Measurements from ENCODE around the gene CLDN6. TPM values are rescaled to one million over a fixed set of nuclear protein-coding genes. Genes with fewer than 3 reads are reported as not detected.

The CLDN6 gene
- total RNA-seq, 1 experiment from 2014 or later = 0.21 TPM

- Histone ChIP-seq H3K4me3 (ENCODE audit: low read depth, low read length, poor library complexity, severe bottlenecking) (no peak overlapping the region), H3K4me1 (ENCODE audit: insufficient read depth, low read length, poor library complexity, severe bottlenecking) (no peaks in the 10 kb centered on the region), H3K9me3 (ENCODE audit: low read depth, low read length, poor library complexity, severe bottlenecking) (no peaks in the 10 kb centered on the region), H3K27me3 (replicated peaks; ENCODE audit: insufficient read depth, low read depth, low read length, poor library complexity) (no peaks in the 10 kb centered on the region), H3K36me3 (ENCODE audit: insufficient read depth, low read length, poor library complexity, severe bottlenecking) (no peaks in the 10 kb centered on the region), H3K27ac (ENCODE audit: low read depth, low read length, poor library complexity, severe bottlenecking) (no peak overlapping the region)
- intact Hi-C loops (cut with micrococcal nuclease; ENCODE audit: unreplicated experiment) = no loop called here
- POLR2A ChIA-PET (ENCODE audit: low non-redundant PET) = interaction anchor here (0.6 kb wide), 1 partner anchor 65 kb away, joined by 3 read pairs; no protein-coding TSS in a partner anchor
- no peak for TF ChIP-seq EZH2 (IDR thresholded peaks at IDR 0.05; ENCODE audit: borderline replicate concordance, low read depth, low read length, poor library complexity, severe bottlenecking)
- no peak for TF ChIP-seq CTCF (conservative IDR thresholded peaks at IDR 0.05; ENCODE audit: low read depth, low read length)
- peak; percentile 41 for DNase-seq (ENCODE audit: low spot score)
- BruUV-seq (replicated peaks) = no TSS peak
- CTCF ChIA-PET = no interaction called here
Measured at GRCh38 chr16:2987833-2988232, 30.1 kb downstream of the CLDN6 start.

GRCh38 chr16:2987286-2987685 is 30.7 kb downstream of the CLDN6 start:
- Histone ChIP-seq H3K27me3 (replicated peaks; ENCODE audit: insufficient read depth, low read depth, low read length, poor library complexity) (no peaks in the 10 kb centered on the region), H3K4me1 (ENCODE audit: insufficient read depth, low read length, poor library complexity, severe bottlenecking) (no peaks in the 10 kb centered on the region), H3K9me3 (ENCODE audit: low read depth, low read length, poor library complexity, severe bottlenecking) (no peaks in the 10 kb centered on the region), H3K27ac (ENCODE audit: low read depth, low read length, poor library complexity, severe bottlenecking) (no peak overlapping the region), H3K36me3 (ENCODE audit: insufficient read depth, low read length, poor library complexity, severe bottlenecking) (no peaks in the 10 kb centered on the region), H3K4me3 (ENCODE audit: low read depth, low read length, poor library complexity, severe bottlenecking) (no peak overlapping the region)
- no peak for DNase-seq (ENCODE audit: low spot score)
- ChIA-PET POLR2A (ENCODE audit: low non-redundant PET) (no interaction called here), CTCF (no interaction called here)
- TF ChIP-seq EZH2 (IDR thresholded peaks at IDR 0.05; ENCODE audit: borderline replicate concordance, low read depth, low read length, poor library complexity, severe bottlenecking) (no peak), CTCF (conservative IDR thresholded peaks at IDR 0.05; ENCODE audit: low read depth, low read length) (no peak)
- intact Hi-C loops (cut with micrococcal nuclease; ENCODE audit: unreplicated experiment) = no loop called here
- BruUV-seq (replicated peaks) = no TSS peak

- Histone ChIP-seq H3K36me3 (ENCODE audit: insufficient read depth, low read length, poor library complexity, severe bottlenecking) (no peaks in the 10 kb centered on the region), H3K4me3 (ENCODE audit: low read depth, low read length, poor library complexity, severe bottlenecking) (no peak overlapping the region), H3K27ac (ENCODE audit: low read depth, low read length, poor library complexity, severe bottlenecking) (no peak overlapping the region), H3K9me3 (ENCODE audit: low read depth, low read length, poor library complexity, severe bottlenecking) (no peaks in the 10 kb centered on the region), H3K4me1 (ENCODE audit: insufficient read depth, low read length, poor library complexity, severe bottlenecking) (no peaks in the 10 kb centered on the region), H3K27me3 (replicated peaks; ENCODE audit: insufficient read depth, low read depth, low read length, poor library complexity) (no peaks in the 10 kb centered on the region)
- no peak for TF ChIP-seq CTCF (conservative IDR thresholded peaks at IDR 0.05; ENCODE audit: low read depth, low read length)
- no peak for TF ChIP-seq EZH2 (IDR thresholded peaks at IDR 0.05; ENCODE audit: borderline replicate concordance, low read depth, low read length, poor library complexity, severe bottlenecking)
- ChIA-PET POLR2A (ENCODE audit: low non-redundant PET) (no interaction called here), CTCF (no interaction called here)
- intact Hi-C loops (cut with micrococcal nuclease; ENCODE audit: unreplicated experiment) = no loop called here
- DNase-seq (ENCODE audit: low spot score) = no peak
- BruUV-seq (replicated peaks) = no TSS peak
Measured at GRCh38 chr16:2986623-2987188, 31.3 kb downstream of the CLDN6 start.
